AG09319 (cell line): ENCODE results near the gene FBXO2.

Experiments
- DNase-seq: peaks from one replicate; pipeline ENCODE4 v3.0.0-alpha.2; 2010; ENCODE audit warnings: low read depth; ENCODE audit errors: extremely low read depth
- CTCF ChIP-seq: IDR thresholded peaks from 2 replicates; pipeline ENCODE4 v1.5.1; 2011; ENCODE audit warnings: low read depth, mild to moderate bottlenecking, inconsistent platforms, low read length, moderate library complexity

Gene FBXO2

DNA sequence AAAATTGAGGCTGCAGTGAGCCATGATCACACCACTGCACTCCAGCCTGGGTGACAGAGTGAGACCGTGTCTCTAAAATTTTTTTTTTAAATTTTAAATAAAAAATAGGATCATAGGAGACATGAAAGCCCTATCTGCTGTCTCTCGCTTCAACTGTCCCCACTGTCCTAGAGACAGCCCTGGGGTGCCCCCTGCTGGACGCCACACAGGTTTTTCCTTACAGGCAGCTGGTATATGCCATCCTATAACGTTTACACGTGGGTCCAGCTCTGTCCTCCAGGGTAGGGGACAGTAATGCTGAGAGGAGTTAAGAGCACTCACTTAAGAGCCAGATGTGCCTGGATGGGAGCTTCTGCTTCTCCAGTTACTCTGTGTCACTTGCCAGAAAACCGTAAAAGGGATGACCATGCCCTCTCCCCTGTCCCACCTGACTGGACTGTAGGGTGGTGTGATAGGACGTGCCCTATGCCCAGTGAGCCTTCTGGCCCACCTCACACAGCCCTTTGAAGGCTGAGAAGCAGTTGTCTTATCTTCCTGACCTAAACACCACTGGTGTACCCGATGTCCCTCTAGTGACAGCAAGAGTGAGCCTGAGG lies 8.5 kb downstream of the FBXO2 start:
- peak; percentile 86 for TF ChIP-seq CTCF
- peak; percentile 32 for DNase-seq

DNA sequence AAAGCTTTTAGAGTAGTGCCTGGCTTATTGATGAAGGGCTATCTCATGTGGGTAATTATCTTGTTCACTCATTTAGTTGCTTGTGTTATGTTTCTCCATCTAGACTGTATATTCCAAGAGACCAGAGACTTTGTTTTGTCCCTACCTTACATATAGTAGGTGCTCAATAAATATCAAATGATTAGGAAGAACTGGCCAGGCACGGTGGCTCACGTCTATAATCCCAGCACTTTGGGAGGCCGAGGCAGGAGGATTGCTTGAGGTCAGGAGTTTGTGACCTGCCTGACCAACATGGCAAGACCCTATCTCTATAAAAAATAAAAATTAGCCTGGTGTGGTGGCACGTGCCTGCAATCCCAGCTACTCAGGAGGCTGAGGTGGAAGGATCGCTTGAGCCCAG lies 9.0 kb downstream of the FBXO2 start:
- DNase-seq, result no peak

DNA sequence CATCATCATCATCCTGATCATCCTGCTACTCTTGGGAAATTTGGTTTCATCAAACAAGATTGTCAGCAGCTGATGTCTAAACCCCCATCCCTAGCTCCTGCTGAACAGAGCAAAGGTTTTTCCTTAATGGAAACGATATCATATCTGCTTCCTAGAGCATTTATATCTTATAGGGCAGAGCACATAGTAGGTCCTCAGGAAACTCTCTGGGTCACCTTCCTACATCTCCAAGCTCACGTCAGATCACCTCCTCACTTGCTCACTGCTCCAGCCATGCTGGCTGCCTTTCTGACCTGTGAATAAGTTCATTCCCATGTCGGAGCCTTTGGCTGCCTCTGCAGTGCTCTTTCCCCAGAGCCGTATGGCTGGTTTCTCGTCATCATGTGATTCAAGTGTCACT lies 10.4 kb downstream of the FBXO2 start:
- no peak for TF ChIP-seq CTCF
- DNase-seq, result no peak

More for the DNA sequence above, 9.0 kb downstream of the FBXO2 start:
- no peak for TF ChIP-seq CTCF

GRCh38 chr1:11642418-11643017 lies 11.7 kb downstream of the FBXO2 start:
- peak; percentile 97 for TF ChIP-seq CTCF
- peak; percentile 15 for DNase-seq

DNA sequence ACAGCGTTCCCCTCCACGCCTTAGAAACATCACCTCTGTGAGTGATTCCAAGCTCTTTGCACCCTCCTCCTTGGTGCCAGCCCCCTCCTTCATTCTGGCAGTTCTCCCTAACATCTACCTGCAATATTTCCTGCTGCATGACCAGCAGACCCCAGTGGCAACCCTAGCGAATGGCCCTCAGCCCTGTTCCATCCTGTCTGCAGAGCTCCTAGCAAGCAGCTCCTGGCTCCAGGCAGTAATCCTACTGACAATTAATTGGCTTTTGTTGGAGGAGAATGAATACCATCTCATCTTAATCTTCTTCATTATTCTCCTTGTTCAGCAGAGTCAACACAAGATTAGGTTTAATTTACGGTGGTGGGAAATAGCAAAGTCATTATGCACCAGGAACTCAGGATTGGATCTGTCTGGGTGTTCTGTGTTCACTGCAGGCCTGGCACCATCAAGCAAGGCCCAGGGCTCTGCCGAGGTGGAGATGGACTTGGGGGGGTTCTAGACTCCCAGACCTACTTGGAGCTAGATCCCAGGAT lies 12.4 kb downstream of the FBXO2 start:
- TF ChIP-seq CTCF, result no peak
- no peak for DNase-seq

DNA sequence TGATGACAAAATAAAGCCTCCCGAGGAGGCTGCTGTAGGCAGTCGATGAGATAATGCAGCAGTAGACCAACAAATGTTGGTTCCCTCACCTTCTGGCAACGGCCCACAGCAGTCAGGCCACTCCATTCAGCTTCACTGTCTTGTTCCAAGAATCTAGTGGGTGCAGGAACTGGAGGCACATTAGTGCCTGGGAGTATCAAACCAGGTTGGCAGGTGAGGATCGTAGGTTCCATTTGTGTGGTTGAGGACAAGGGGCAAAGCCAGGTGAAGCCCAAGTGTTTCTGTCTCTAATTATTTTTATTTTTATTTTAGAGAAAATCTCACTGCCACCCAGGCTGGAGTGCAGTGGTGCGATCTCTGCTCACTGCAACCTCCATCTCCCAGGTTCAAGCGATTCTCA lies 13.3 kb downstream of the FBXO2 start:
- TF ChIP-seq CTCF, result no peak
- no peak for DNase-seq

GRCh38 chr1:11640101-11640500 lies 14.1 kb downstream of the FBXO2 start:
- no peak for TF ChIP-seq CTCF
- no peak for DNase-seq
